Stimulated activated CD4-positive, alpha-beta T cell treated with anti-CD3 and anti-CD28 coated beads, Interleukin-1b, Interleukin-23, amount 100 ng/mL, for 24 hours (primary cell): ENCODE results near the gene LMAN2.

Experiments used
- DNase-seq, 4 experiments: peaks; one replicate each; pipeline ENCODE4 v3.0.0-alpha.2; 2020; ENCODE audit warnings: low read depth in 4 of 4, low spot score in 1 of 4

Gene LMAN2, protein sequence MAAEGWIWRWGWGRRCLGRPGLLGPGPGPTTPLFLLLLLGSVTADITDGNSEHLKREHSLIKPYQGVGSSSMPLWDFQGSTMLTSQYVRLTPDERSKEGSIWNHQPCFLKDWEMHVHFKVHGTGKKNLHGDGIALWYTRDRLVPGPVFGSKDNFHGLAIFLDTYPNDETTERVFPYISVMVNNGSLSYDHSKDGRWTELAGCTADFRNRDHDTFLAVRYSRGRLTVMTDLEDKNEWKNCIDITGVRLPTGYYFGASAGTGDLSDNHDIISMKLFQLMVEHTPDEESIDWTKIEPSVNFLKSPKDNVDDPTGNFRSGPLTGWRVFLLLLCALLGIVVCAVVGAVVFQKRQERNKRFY

DNA sequence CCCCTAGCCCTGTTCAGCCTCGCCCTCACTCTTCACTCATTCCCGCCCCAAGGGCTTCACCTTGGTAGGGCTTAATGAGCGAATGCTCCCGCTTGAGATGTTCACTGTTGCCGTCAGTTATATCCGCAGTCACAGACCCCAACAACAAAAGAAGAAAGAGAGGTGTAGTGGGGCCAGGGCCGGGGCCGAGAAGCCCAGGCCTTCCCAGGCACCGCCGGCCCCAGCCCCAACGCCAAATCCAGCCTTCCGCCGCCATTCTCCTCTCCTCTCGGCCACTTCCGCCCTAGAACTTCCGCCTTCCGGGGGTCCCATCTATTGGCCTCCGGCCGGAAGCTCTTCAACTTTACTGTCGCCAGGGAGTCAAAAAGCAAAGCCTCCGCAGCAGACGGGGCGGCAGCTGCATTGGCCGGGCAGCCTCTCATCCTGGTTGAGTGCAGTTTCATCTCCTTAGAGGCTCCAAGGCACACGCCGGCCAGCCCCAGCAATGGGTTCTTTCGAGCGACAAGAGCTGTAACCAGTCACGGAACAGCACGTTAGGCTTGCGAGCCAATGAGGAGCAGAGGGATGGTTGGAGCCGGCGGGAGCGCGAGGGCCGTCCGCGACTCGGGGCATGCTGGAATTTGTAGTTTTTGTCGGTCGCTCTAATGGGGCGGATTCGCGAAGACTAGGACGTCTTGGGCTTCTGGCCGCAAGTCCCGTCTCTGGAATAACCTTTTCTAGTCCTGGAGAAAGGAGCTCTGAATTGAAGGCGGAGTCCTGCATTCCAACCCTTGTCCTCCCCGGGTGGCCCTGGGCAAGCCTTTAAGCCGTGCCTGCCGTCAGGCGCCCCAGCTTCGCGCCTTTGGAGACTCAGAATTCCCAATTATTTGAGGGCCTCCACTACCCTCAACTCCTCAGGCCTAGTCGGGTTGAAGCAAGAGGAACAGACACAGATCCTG, at the start of gene LMAN2:
Gene LMAN2 (minus strand): TSS at position 277 of the 938 bp plus-strand sequence. CDS start 21 bp downstream, at position 256.
- peak; percentile 72 to 85 (median 76) for DNase-seq

DNA sequence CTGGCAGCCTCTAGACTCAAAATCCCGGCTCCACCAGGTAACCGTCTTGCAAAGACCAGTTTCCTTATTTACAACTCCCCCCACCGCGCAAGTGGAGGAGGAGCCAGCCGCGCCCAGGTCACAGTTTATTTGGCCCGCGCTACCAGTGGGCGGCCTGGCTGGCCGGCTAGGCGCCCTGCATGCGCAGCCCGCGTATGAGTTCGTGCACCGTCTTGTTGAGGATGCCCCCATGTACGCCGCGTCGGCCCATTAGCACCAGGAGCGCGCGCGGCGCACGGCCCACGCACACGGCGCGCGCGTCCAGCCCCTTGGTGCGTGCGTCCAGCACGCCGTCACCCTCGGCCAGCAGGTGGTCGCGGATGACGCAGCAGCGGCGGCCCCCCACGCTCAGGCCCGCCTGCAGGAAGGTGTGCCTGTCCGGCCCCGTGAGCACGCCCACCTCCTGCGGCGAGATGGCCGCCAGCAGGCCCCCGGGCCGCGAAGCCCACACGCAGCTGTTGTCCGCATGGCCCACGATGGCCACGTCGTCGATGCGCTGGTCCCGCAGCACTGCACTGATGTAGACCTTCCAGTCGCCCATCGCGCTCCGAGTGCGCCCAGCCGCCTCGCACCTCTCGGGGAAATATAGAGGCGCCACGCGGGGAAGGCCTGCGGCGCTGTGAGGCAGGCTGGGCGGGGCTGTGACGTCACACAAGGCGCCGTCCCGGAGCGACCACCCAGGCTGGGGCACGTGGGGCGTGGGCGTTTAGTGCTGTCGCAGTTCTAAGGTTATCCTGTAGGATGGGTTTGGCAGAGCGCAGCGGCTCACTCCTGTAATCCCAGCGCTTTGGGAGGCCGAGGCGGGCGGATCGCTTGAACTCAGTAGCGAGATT, 48.8 kb upstream of the LMAN2 start, which contains the start of gene PFN3:
Gene PFN3 (minus strand): TSS at position 665 of the 872 bp plus-strand sequence. CDS start 85 bp downstream, at position 580.
- no peak for DNase-seq

DNA sequence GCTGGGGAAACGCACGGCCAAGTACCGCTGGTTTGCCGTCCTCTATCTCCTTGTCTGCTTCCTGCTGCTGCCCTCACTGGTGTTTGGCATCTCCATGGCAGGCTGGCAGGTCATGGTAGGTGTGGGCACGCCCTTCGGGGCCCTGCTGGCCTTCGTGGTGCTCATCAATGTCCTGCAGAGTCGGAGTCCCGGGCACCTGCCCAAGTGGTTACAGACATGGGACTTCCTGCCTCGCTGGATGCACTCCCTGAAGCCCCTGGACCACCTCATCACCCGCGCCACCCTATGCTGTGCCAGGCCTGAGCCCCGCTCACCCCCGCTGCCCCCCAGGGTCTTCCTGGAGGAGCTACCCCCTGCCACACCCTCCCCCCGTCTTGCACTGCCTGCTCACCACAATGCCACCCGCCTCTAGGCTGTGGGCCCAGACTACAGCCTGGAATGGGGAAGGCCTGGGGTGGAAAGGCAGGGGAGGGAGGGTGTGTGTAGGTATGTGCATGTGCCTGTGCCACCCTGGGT, 46.5 kb upstream of the LMAN2 start:
- DNase-seq, result no peak

DNA sequence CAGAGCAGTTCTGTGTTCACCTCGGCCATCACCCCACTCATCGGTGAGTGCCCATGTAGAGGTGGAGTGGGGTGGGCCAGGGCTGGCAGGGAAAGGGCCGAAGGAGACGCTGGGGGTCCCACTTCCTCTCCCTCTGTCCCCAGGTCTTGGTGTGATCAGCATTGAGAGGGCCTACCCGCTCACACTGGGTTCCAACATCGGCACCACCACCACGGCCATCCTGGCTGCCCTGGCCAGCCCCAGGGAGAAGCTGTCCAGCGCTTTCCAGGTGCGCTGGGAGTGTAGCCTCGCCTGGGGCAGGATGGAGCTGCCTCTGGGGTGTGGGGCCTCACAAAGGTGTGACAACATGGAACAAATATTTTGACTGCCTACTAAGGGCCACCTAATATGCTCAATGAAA, 45.3 kb upstream of the LMAN2 start:
- no peak for DNase-seq

DNA sequence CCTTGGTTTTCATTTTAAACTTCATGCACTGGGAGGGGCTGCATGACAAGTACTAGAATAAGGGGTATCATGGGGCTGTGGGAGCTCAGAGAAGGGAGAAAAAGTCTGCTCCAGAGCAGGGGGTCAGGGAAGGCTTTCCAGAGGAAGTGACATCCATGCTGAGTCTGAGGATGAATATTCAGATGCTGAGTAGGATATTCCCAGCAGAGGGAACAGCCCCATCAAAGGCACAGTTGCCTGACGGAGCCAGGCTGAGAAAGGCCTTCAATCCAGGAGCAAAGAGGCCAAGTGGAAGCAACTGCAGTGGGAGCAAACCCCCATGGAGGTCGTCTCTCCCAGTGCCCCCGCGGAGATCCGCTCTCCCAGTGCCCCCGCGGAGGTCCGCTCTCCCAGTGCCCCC, 44.6 kb upstream of the LMAN2 start:
- no peak for DNase-seq

DNA sequence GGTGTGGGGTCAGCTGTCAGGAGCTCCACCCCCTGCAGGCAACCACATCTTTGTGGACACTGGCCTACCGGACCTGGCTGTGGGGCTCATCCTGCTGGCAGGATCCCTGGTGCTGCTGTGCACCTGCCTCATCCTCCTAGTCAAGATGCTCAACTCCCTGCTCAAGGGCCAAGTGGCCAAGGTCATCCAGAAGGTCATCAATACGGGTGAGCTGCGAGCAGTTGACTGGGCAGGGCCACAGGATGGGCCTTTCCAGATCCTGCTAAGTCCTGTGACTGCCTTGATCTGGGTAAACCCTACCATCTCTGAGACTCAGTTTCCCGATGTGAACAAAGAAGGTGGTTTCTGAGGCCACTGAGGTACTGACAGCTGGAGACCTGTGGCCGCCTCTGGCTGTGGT, 42.5 kb upstream of the LMAN2 start:
- no peak for DNase-seq

DNA sequence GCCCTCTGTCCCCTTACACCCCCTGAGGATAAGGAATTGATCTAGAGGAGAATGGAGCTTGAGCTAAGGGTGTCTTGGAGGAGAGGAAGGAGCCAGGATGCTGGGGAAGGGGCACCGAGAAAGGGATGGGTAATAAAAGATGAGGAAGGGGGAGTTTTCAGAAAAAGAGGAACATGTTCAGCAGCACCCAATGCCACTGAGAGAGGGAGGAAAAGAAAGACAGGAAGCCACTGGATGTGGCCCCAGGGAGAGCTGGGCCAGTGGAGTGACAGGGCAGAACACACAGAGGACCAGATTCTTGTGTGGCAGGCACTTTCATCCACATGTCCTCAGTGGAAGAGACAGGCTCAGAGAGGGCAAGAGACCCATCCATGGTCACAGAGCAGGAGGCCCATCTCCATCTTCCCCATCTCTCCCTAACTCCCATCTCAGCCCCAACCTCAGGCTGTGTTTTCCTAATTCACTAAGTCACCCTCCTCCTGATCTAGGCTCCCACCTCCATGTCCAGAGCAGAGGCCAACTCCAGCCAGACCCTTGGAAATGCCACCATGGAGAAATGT, 41.8 kb upstream of the LMAN2 start:
- DNase-seq, result no peak

DNA sequence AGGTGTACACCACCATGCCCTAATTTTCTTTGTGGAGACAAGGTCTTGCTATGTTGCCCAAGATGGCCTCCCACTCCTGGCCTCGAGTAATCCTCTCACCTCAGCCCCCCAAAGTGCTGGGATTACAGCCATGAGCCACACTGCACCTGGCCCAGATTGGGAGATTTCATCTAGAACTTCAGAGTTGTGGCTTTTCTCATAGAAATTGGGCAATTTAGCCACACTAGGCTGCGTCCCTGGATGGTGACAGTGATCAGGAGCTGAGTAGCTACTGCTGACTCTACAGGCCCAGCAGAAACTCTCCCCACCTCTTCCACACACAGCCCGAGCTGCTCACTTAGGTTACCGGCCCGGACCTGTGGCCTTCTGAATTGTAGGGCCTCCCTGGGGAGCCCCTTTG, 41.3 kb upstream of the LMAN2 start:
- no peak for DNase-seq

DNA sequence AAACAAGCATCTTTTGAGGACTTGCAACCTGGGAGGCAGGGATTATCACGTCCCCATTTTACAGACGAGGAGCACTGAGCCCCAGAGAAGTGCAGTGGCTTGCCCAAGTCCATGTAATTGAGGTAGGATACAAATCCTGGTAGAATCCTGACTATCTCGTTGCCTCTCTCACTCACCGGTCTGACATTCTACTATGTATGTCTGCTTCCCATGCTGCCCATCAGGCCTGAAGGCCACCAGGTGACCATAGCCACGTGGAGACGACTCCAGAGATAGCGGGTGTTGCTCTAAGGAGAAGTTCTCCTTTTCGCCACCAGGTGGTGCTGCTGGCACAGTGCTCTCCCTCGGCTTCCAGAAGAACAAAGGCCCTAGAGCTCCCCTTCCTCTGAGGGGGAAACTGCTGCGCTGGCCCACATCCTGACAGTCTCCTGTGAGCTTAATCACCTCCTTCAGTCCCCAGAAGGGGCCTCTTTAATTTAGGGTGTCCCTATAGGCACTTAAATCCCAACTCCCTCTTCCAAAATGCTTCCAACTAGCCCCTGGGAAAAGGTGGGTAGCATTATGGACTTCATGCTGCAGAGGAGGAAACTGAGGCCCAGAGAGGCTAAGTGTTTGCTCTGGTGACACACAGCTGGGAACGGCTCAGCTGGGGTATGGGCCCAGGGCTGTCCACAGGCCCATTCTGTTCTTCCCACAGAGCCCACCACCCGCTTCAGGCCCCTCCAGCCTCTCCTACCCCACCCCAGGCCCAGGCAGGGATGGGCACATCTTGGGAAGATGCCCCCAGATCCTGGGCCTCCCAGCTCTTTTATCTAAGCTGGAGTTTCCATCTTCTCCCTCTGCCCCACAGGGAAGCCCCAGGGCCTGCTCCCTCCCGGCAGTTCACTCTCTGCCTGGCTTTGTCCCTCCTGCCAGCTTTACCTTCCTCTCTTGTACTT, 39.2 kb upstream of the LMAN2 start:
- DNase-seq, result peak; percentile 74 to 87 (median 80)

DNA sequence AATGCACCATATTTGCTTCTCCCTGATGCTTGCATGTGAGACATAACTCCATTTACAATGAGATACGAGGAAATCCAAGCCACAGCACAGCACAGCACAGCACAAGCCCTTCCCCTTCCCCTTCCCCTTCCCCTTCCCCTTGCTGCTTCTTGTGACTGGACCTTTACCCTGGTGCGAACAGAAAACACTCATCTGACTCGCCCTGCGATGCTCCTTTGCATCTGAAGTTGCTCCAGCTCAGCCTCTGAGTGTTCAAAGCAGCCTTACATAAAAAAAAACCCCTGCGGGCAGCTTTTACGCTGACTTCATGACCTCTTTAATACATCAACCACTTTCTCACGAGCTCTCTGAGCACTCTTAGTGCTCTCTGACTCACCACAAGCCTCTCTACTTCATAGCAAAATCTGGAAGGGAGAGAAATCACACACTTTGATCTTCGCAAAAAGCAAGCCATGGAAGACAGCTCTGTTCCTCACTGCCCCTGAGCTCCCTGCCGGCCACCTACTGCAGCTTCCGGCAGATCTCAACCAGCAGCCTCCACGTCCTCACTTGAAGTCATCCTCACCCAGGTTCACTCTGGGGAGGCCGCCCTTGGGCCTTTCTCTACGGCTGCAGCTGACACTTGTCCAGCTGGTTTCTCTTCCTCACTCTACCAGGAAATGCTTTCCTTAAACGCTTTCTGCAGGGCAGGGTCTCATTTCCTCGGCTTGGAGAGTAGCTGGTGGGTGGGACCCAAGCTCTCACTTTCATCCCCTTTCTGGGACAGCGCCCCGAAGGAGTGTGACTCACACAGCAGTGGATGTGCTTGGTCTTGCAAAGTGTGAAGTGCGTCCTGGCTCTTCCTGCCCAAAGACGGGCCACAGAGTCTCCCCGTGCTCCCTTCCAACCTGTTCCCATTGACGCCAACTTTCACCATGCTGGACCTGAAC, 38.0 kb upstream of the LMAN2 start:
- no peak for DNase-seq

DNA sequence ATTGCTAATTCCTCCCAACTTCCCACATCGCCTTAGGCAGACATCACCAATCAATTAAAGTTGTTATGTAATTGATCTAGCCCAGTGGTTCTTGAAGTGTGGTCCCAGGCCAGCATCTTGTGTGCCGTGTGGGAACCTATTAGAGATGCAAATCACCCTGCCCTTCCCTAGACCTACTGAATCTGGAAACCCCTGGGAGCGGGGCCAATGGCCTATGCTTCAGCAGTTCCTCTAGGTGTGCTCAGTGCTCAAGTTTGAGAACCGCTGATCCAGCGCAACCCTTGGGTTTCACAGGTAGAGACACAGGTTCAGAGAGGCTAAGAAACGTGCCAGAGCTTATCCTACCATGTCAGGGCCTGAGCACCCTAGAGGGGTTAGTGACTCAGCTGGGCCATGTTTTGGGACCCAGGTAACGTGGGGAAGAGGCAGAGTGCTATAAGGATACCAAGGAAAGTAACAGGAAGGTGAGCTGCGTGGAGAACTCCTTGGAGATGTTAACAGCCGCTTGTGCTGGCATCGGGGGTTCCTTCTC, 37.1 kb upstream of the LMAN2 start:
- DNase-seq, result no peak

DNA sequence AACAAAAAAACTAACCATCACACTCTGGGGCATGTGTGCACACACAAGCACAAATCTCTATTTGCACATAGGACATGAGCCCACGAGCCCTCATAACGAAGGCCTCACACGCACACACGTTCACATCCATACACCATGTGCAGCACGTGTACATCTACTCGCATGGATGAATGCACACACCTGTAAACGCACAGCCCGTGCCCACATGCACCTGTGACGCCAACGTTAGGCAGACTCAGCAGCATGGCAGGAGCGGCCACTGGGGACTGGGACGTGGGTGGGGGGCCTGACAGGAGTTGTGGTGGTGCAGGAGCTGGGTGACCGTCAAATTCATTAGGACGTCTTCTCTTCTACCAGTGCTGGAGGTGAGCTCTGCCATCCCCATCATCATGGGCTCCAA, 35.9 kb upstream of the LMAN2 start:
- no peak for DNase-seq

DNA sequence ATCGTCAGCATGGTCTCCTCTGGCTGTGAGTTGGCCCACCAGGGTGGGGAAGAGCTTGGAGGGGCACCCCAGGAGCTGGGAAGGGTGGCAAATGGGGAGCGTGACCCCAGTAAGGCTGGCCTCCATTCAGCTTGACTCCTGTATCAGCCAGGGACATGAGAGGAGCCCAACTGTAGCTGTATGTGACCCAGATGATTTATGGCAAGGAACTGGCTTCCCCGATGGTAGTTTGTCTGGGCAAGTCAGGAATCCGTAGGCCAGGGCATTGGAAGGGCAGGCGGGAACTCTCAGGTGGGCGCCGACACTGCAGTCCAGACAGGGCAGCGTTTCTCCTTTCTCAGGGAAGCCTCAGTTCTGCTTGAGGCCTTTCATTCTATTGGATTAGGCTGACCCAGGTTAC, 35.1 kb upstream of the LMAN2 start:
- DNase-seq, result no peak

DNA sequence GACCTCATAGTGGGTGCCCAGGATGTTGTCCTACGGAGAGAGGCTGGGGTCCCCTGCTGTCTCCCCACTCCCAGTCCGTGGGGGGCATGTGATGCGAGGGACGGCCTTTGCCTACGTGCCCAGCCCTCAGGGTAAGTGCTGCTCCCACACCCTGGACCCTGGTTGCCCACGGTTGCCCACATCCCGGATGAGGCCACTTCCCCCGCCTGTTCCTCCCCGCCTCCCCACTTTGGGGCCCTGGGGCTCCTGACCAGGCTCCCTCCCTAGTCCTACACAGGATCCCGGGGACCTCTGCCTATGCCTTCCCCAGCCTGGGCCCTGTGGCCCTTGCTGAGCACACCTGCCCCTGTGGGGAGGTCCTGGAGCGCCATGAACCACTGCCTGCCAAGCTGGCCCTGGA, 34.3 kb upstream of the LMAN2 start:
- DNase-seq, result no peak

DNA sequence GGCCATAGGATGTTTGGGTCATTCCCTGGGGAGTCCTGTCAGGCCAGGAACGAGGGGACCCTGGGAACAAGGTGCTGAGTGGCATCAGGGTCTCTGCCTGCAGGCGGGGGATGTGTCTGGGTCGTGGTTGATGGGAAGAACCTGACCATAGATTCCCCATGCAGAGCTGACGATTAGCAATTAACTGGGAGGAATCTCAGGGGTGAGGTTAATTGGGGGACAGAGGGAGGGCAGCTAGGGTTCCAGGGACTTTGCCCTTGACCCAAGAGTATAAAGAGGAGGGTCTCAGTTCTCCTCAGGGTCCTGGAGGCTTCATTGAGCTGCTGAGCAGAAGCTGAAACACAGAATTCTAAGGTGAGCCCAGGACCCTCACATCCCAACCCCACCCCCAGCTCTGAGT, 32.7 kb upstream of the LMAN2 start, which contains the start of gene SLC34A1:
Gene SLC34A1 (plus strand): TSS at position 301 of the 400 bp plus-strand sequence. CDS start 1,308 bp downstream, outside the sequence.
- DNase-seq, result no peak

DNA sequence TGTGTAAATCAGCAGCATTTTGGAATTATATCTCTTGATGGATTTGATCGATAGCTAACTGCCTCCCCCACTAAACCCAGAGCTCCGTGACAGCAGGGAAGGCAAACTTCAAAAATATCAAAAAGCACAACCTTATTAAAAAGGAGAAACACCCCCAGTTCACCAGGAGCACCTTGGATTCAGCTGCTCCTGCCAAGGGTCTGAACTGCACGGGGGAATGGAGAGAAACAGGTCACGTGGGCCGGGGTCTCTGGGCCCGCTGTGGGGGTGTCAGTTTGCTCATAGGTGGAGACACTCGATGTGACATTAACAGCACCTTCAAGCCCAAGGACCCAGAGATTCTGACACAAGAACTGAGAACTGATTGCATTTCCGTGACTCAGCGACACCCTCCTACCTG, 31.7 kb upstream of the LMAN2 start:
- no peak for DNase-seq

DNA sequence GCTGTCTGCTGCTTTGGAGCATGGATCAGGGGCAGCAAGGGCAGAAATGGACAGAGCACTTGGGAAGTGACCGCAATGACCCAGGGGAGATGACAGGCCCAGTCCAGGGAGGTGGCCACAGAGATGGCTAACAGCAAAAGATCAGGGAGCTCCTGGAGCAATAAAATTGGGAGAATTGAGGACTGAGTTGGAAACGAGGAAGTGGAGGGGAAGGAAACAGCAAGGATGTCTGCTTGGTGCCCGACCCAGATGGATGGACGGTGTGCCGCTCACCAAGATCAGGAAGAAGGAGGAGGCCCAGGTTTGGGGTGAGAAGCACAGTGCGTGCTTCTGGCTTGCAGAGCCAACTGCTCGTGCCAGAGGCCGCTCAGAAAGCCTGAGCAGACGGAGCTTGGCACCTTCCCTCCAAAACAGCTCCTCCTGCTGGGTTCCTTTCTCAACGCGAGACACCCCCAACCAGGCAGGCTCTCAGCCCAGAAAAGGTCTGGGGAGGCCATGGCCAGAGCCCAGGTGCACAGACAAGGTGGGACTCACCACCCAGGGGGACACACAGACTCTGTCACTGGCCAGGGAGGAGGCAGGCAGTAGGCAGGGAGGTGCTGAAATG, 31.1 kb upstream of the LMAN2 start:
- no peak for DNase-seq

DNA sequence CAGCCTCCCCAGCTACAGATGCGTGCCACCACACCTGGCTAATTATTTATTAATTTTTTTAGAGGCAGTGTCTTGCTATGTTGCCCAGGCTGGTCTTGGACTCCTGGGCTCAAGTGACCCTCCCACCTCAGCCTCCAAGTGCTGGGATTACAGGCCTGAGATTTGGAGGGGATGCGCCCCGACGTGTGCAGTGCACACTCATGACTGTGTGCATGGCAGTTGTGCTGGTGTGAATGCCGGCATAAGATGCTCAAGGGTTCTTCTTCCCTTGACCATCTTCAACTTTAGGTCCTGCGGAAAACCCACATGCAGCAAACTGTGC, 29.3 kb upstream of the LMAN2 start:
- no peak for DNase-seq
